Mammary epithelial cell (primary cell): Measurements from ENCODE around the gene SLC25A44.

Experiments
- EZH2 ChIP-seq: IDR thresholded peaks from 2 replicates; pipeline ENCODE4 v1.6.1; 2012; ENCODE audit warnings: low read length, inconsistent platforms, borderline replicate concordance
- TF ChIP-seq, protein P1 (sequence below), 2 donors: IDR thresholded peaks in 1 of 2; conservative IDR thresholded peaks in 1 of 2; 2 replicates each; pipeline ENCODE4 v1.5.1; 2011 to 2012; ENCODE audit warnings: inconsistent platforms in 2 of 2, low read length in 2 of 2, mild to moderate bottlenecking in 2 of 2, control low read depth in 1 of 2, low read depth in 1 of 2; ENCODE audit not compliant: insufficient read depth in 1 of 2; ENCODE audit errors: extremely low read depth in 1 of 2

DNA sequence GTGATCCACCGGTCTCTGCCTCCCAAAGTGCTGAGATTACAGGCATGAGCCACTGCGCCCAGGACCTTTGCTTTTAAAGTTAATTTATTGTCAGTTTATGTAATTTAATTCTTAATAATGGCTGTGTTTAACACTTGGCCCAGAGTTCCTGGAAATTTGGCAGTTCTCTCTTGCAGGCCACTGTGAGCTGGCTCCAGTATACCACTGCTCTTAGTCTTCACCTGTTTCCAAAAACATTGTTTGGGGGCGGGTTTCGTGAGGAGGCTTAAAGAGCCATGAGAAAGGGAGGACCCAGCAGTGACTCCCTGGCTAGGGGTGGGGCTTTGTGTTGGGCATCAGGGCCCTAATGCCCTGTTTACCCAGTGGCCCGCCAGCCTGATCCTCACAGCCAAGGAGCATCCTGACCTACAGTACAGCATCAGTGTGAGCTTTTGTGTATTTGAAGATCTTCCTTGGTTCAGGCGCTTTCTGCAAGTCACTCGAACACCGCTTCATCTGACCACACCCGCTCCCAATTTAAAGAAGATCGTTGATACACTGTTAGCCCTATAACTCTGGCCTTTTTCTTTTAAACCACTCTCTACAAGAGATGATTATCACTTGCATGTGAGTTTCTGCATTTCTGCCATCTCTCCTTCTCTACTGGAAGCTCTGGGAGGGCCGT is 36.0 kb downstream of the SLC25A44 start:
- TF ChIP-seq, protein P1, sequence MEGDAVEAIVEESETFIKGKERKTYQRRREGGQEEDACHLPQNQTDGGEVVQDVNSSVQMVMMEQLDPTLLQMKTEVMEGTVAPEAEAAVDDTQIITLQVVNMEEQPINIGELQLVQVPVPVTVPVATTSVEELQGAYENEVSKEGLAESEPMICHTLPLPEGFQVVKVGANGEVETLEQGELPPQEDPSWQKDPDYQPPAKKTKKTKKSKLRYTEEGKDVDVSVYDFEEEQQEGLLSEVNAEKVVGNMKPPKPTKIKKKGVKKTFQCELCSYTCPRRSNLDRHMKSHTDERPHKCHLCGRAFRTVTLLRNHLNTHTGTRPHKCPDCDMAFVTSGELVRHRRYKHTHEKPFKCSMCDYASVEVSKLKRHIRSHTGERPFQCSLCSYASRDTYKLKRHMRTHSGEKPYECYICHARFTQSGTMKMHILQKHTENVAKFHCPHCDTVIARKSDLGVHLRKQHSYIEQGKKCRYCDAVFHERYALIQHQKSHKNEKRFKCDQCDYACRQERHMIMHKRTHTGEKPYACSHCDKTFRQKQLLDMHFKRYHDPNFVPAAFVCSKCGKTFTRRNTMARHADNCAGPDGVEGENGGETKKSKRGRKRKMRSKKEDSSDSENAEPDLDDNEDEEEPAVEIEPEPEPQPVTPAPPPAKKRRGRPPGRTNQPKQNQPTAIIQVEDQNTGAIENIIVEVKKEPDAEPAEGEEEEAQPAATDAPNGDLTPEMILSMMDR (conservative IDR thresholded peaks at IDR 0.05 in 1 of 2, IDR thresholded peaks at IDR 0.05 in 1 of 2; ENCODE audit: extremely low read depth in 1 of 2, insufficient read depth in 1 of 2, low read depth in 1 of 2, low read length in 2 of 2), result no peak
- TF ChIP-seq EZH2, result no peak
